HEK293 (cell line): ENCODE data around the gene MTHFD1L.

ENCODE experiments used
- BCL11B ChIP-seq: fragments of 450-650 bp; formaldehyde crosslinking; IDR thresholded peaks from 2 replicates; pipeline ENCODE4 v1.5.1; 2016; ENCODE audit warnings: low read depth, missing biosample characterization, missing genetic modification characterization
- KLF8 ChIP-seq: fragments of 450-650 bp; formaldehyde crosslinking; IDR thresholded peaks from 2 replicates; pipeline ENCODE4 v1.5.1; 2016; ENCODE audit warnings: missing biosample characterization, missing genetic modification characterization
- MEIS1 ChIP-seq: sonication (generic); formaldehyde crosslinking; IDR thresholded peaks from 2 replicates; pipeline ENCODE4 v1.8.1; 2022; ENCODE audit warnings: missing genetic modification reagents, mild to moderate bottlenecking, borderline replicate concordance
- SCRT1 ChIP-seq: fragments of 450-650 bp; formaldehyde crosslinking; IDR thresholded peaks from 2 replicates; pipeline ENCODE4 v1.5.1; 2016; ENCODE audit warnings: missing biosample characterization, missing genetic modification characterization, borderline replicate concordance
- TRIM28 ChIP-seq: IDR thresholded peaks from 2 replicates; pipeline ENCODE4 v1.6.1; 2011; ENCODE audit warnings: low read length, control low read depth, borderline replicate concordance
- WT1 ChIP-seq: fragments of 450-650 bp; formaldehyde crosslinking; IDR thresholded peaks from 2 replicates; pipeline ENCODE4 v1.5.1; 2016; ENCODE audit warnings: missing biosample characterization, missing genetic modification characterization
- ZBTB11 ChIP-seq: fragments of 450-650 bp; formaldehyde crosslinking; conservative IDR thresholded peaks from 2 replicates; pipeline ENCODE4 v1.5.1; 2016; ENCODE audit warnings: low read depth, missing biosample characterization, missing genetic modification characterization
- ZBTB48 ChIP-seq: fragments of 450-650 bp; formaldehyde crosslinking; IDR thresholded peaks from 2 replicates; pipeline ENCODE4 v1.5.1; 2016; ENCODE audit warnings: missing biosample characterization, missing genetic modification characterization
- ZFP41 ChIP-seq: fragments of 450-650 bp; formaldehyde crosslinking; IDR thresholded peaks from 2 replicates; pipeline ENCODE4 v1.5.1; 2016; ENCODE audit warnings: missing biosample characterization, missing genetic modification characterization, borderline replicate concordance
- ZNF138 ChIP-seq: fragments of 450-650 bp; formaldehyde crosslinking; IDR thresholded peaks from 2 replicates; pipeline ENCODE4 v1.5.1; 2016; ENCODE audit warnings: missing biosample characterization, missing genetic modification characterization, borderline replicate concordance
- ZNF169 ChIP-seq: fragments of 450-650 bp; formaldehyde crosslinking; IDR thresholded peaks from 2 replicates; pipeline ENCODE4 v1.5.1; 2016; ENCODE audit warnings: missing biosample characterization, missing genetic modification characterization
- ZNF175 ChIP-seq: fragments of 450-650 bp; formaldehyde crosslinking; IDR thresholded peaks from 2 replicates; pipeline ENCODE4 v1.5.1; 2016; ENCODE audit warnings: missing biosample characterization, missing genetic modification characterization
- ZNF202 ChIP-seq: fragments of 450-650 bp; formaldehyde crosslinking; IDR thresholded peaks from 2 replicates; pipeline ENCODE4 v1.5.1; 2016; ENCODE audit warnings: missing biosample characterization, missing genetic modification characterization, borderline replicate concordance
- ZNF274 ChIP-seq, 2 experiments: fragments of 200-500 bp in 1 of 2; fragments of 450-650 bp in 1 of 2; sonication (Bioruptor generic) in 1 of 2; formaldehyde crosslinking in 1 of 2; IDR thresholded peaks; 2 replicates each; pipeline versions ENCODE4 v1.5.1 to v1.6.1; 2014 to 2016; ENCODE audit warnings: borderline replicate concordance in 1 of 2, inconsistent platforms in 1 of 2, low read length in 1 of 2, missing biosample characterization in 1 of 2, missing genetic modification characterization in 1 of 2
- ZNF324 ChIP-seq: fragments of 450-650 bp; formaldehyde crosslinking; IDR thresholded peaks from 2 replicates; pipeline ENCODE4 v1.5.1; 2016; ENCODE audit warnings: missing biosample characterization, missing genetic modification characterization
- ZNF426 ChIP-seq: fragments of 450-650 bp; formaldehyde crosslinking; IDR thresholded peaks from 2 replicates; pipeline ENCODE4 v1.5.1; 2017; ENCODE audit warnings: missing biosample characterization, missing genetic modification characterization, mild to moderate bottlenecking, inconsistent platforms, moderate library complexity
- ZNF433 ChIP-seq: fragments of 450-650 bp; formaldehyde crosslinking; IDR thresholded peaks from 2 replicates; pipeline ENCODE4 v1.5.1; 2016; ENCODE audit warnings: missing biosample characterization, missing genetic modification characterization, low read depth
- ZNF510 ChIP-seq: fragments of 450-650 bp; formaldehyde crosslinking; IDR thresholded peaks from 2 replicates; pipeline ENCODE4 v1.5.1; 2018; ENCODE audit warnings: mild to moderate bottlenecking, missing genetic modification characterization, missing biosample characterization; ENCODE audit not compliant: insufficient replicate concordance
- ZNF560 ChIP-seq: fragments of 450-650 bp; formaldehyde crosslinking; IDR thresholded peaks from 2 replicates; pipeline ENCODE4 v1.5.1; 2017; ENCODE audit warnings: missing biosample characterization, missing genetic modification characterization, borderline replicate concordance
- ZNF623 ChIP-seq: fragments of 450-650 bp; formaldehyde crosslinking; IDR thresholded peaks from 2 replicates; pipeline ENCODE4 v1.5.1; 2016; ENCODE audit warnings: missing biosample characterization, missing genetic modification characterization
- ZSCAN16 ChIP-seq: fragments of 450-650 bp; formaldehyde crosslinking; IDR thresholded peaks from 2 replicates; pipeline ENCODE4 v1.5.1; 2016; ENCODE audit warnings: missing biosample characterization, missing genetic modification characterization
- TF ChIP-seq, protein P1 (sequence below): fragments of 450-650 bp; formaldehyde crosslinking; conservative IDR thresholded peaks from 2 replicates; pipeline ENCODE4 v1.5.1; 2016; ENCODE audit warnings: low read depth, missing biosample characterization, missing genetic modification characterization
- TF ChIP-seq, protein P2 (sequence below): fragments of 450-650 bp; formaldehyde crosslinking; IDR thresholded peaks from 2 replicates; pipeline ENCODE4 v1.5.1; 2016; ENCODE audit warnings: missing biosample characterization, missing genetic modification characterization, low read depth
- TF ChIP-seq, protein P3 (sequence below): fragments of 450-650 bp; formaldehyde crosslinking; IDR thresholded peaks from 2 replicates; pipeline ENCODE4 v1.5.1; 2016; ENCODE audit warnings: missing biosample characterization, missing genetic modification characterization
- TF ChIP-seq, protein P4 (sequence below): fragments of 450-650 bp; formaldehyde crosslinking; IDR thresholded peaks from 2 replicates; pipeline ENCODE4 v1.5.1; 2016; ENCODE audit warnings: missing biosample characterization, missing genetic modification characterization

Gene MTHFD1L

DNA sequence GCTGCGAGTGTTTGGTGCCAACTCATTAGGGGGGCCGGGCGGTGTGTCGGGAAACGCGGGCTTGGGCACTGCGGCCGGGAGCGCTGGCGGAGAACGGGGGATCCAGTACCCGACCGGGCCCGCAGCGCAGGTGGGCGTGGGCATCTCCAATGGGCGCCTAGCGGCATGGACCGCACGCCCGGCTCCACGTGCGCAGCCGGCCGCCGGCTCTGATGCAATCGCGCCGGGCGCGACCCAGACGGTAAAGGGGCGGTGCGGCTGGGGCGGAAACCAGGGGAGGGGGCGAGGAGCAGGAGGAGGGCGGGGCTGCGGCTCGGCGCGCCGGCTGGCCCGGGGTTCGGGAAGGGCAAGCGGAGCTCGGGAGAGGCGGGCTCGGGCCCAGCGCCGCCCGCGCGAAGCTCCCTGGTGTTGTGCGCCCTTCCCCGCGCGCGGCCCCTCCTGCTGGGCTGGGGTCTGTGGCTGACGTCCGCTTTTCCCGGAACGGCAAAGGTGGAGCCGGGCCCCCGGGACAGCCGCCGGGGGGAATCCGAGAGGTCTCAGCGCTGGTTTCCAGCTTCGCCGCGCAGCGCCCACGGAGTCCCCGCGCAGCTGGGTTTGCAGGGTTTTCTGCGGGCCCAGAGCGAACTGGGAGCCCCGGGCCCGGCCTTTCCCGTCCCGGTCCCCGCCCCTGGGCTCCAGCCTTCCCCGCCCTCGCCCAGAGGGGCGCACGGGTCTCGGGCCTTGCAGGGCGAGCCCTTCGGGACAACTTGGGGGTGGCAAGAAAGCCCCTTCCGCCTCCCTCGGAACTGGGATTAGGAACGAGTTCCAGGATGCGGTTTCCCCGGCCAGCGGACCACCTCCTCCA, 867 bp downstream of the MTHFD1L start (continued):
- TF ChIP-seq ZNF433 (tag by site-specific recombination) (no peak), ZNF202 (tag by site-specific recombination) (no peak), SCRT1 (tag by site-specific recombination) (no peak), ZNF169 (no peak), ZNF175 (tag by site-specific recombination) (no peak), ZBTB11 (peak; percentile 34), ZNF560 (tag by site-specific recombination) (no peak), WT1 (tag by site-specific recombination) (peak; percentile 40; the same call in 1 of the 2 replicates), KLF8 (tag by site-specific recombination) (peak; percentile 95), ZSCAN16 (tag by site-specific recombination) (no peak), ZNF426 (no peak), ZBTB48 (tag by site-specific recombination) (peak; percentile 17; the same call in 1 of the 2 replicates), ZFP41 (tag by site-specific recombination) (no peak), ZNF138 (no peak), BCL11B (tag by site-specific recombination) (peak; percentile 74; the same call in 1 of the 2 replicates), TRIM28 (no peak), ZNF324 (no peak), ZNF623 (tag by site-specific recombination) (no peak), ZNF274 (IDR thresholded peaks at IDR 0.05; ENCODE audit: low read length) (no peak), ZNF274 (tag by site-specific recombination; IDR thresholded peaks at IDR 0.05; ENCODE audit: borderline replicate concordance) (no peak), MEIS1 (CRISPR knock-in tag) (no peak), ZNF510 (tag by site-specific recombination) (no peak)
- TF ChIP-seq, protein P1, sequence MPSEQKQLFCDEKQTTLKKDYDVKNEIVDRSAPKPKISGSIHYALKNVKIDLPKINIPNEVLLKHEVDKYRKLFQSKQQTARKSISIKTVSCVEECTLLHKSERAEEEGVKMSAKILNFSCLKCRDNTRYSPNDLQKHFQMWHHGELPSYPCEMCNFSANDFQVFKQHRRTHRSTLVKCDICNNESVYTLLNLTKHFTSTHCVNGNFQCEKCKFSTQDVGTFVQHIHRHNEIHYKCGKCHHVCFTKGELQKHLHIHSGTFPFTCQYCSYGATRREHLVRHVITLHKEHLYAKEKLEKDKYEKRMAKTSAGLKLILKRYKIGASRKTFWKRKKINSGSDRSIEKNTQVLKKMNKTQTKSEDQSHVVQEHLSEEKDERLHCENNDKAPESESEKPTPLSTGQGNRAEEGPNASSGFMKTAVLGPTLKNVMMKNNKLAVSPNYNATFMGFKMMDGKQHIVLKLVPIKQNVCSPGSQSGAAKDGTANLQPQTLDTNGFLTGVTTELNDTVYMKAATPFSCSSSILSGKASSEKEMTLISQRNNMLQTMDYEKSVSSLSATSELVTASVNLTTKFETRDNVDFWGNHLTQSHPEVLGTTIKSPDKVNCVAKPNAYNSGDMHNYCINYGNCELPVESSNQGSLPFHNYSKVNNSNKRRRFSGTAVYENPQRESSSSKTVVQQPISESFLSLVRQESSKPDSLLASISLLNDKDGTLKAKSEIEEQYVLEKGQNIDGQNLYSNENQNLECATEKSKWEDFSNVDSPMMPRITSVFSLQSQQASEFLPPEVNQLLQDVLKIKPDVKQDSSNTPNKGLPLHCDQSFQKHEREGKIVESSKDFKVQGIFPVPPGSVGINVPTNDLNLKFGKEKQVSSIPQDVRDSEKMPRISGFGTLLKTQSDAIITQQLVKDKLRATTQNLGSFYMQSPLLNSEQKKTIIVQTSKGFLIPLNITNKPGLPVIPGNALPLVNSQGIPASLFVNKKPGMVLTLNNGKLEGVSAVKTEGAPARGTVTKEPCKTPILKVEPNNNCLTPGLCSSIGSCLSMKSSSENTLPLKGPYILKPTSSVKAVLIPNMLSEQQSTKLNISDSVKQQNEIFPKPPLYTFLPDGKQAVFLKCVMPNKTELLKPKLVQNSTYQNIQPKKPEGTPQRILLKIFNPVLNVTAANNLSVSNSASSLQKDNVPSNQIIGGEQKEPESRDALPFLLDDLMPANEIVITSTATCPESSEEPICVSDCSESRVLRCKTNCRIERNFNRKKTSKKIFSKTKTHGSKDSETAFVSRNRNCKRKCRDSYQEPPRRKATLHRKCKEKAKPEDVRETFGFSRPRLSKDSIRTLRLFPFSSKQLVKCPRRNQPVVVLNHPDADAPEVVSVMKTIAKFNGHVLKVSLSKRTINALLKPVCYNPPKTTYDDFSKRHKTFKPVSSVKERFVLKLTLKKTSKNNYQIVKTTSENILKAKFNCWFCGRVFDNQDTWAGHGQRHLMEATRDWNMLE (tag by site-specific recombination), result no peak
- TF ChIP-seq, protein P2, sequence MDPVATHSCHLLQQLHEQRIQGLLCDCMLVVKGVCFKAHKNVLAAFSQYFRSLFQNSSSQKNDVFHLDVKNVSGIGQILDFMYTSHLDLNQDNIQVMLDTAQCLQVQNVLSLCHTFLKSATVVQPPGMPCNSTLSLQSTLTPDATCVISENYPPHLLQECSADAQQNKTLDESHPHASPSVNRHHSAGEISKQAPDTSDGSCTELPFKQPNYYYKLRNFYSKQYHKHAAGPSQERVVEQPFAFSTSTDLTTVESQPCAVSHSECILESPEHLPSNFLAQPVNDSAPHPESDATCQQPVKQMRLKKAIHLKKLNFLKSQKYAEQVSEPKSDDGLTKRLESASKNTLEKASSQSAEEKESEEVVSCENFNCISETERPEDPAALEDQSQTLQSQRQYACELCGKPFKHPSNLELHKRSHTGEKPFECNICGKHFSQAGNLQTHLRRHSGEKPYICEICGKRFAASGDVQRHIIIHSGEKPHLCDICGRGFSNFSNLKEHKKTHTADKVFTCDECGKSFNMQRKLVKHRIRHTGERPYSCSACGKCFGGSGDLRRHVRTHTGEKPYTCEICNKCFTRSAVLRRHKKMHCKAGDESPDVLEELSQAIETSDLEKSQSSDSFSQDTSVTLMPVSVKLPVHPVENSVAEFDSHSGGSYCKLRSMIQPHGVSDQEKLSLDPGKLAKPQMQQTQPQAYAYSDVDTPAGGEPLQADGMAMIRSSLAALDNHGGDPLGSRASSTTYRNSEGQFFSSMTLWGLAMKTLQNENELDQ (tag by site-specific recombination), result no peak
- TF ChIP-seq, protein P3, sequence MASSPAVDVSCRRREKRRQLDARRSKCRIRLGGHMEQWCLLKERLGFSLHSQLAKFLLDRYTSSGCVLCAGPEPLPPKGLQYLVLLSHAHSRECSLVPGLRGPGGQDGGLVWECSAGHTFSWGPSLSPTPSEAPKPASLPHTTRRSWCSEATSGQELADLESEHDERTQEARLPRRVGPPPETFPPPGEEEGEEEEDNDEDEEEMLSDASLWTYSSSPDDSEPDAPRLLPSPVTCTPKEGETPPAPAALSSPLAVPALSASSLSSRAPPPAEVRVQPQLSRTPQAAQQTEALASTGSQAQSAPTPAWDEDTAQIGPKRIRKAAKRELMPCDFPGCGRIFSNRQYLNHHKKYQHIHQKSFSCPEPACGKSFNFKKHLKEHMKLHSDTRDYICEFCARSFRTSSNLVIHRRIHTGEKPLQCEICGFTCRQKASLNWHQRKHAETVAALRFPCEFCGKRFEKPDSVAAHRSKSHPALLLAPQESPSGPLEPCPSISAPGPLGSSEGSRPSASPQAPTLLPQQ (tag by site-specific recombination), result peak; percentile 82
- TF ChIP-seq, protein P4, sequence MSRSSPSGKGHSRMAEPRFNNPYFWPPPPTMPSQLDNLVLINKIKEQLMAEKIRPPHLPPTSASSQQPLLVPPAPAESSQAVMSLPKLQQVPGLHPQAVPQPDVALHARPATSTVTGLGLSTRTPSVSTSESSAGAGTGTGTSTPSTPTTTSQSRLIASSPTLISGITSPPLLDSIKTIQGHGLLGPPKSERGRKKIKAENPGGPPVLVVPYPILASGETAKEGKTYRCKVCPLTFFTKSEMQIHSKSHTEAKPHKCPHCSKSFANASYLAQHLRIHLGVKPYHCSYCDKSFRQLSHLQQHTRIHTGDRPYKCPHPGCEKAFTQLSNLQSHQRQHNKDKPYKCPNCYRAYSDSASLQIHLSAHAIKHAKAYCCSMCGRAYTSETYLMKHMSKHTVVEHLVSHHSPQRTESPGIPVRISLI (tag by site-specific recombination), result no peak
